Osteocyte (in vitro differentiated cells): Measurements from ENCODE around the gene GPRIN3. TPM values are rescaled to one million over a fixed set of nuclear protein-coding genes. Genes with fewer than 3 reads are reported as not detected.

Experiments used
- DNase-seq: peaks from one replicate; pipeline ENCODE4 v3.0.0; 2021; ENCODE audit warnings: mixed read lengths; ENCODE audit not compliant: unreplicated experiment; ENCODE audit errors: extremely low spot score
- H3K27ac Mint-ChIP-seq: one replicate; pipeline ENCODE4 v1.8.0; 2021; ENCODE audit warnings: mild to moderate bottlenecking, mixed read lengths; ENCODE audit not compliant: unreplicated experiment
- H3K27me3 Mint-ChIP-seq: one replicate; pipeline ENCODE4 v1.8.0; 2021; ENCODE audit warnings: mixed read lengths; ENCODE audit not compliant: unreplicated experiment
- H3K36me3 Mint-ChIP-seq: one replicate; pipeline ENCODE4 v1.8.0; 2021; ENCODE audit warnings: mixed read lengths; ENCODE audit not compliant: unreplicated experiment
- H3K4me1 Mint-ChIP-seq: one replicate; pipeline ENCODE4 v1.8.0; 2021; ENCODE audit warnings: mixed read lengths; ENCODE audit not compliant: unreplicated experiment
- H3K4me3 Mint-ChIP-seq: one replicate; pipeline ENCODE4 v1.8.0; 2021; ENCODE audit warnings: mild to moderate bottlenecking, moderate library complexity, mixed read lengths; ENCODE audit not compliant: unreplicated experiment
- H3K9me3 Mint-ChIP-seq: one replicate; pipeline ENCODE4 v1.8.0; 2021; ENCODE audit warnings: mixed read lengths; ENCODE audit not compliant: unreplicated experiment
- CTCF ChIP-seq: fragments of 200-600 bp; sonication (generic); IDR thresholded peaks from 2 replicates; pipeline ENCODE4 v1.5.0; 2021; ENCODE audit warnings: antibody characterized with exemption, mild to moderate bottlenecking, moderate library complexity
- total RNA-seq: library from RNA; stranded (reverse); gene quantifications from 2 replicates; pipeline ENCODE4 v1.2.1, GENCODE V29; 2021

Gene GPRIN3
- total RNA-seq, 1 donor from 2014 or later = not detected

GRCh38 chr4:89303177-89303576 is 4.4 kb downstream of the GPRIN3 start:
- Mint-ChIP-seq H3K27me3 (peaks cover 44% of the 10 kb centered on the region), H3K9me3 (no peaks in the 10 kb centered on the region), H3K4me1 (peaks cover 3% of the 10 kb centered on the region), H3K4me3 (no peak overlapping the region), H3K27ac (no peak overlapping the region), H3K36me3 (no peaks in the 10 kb centered on the region)
- no peak for DNase-seq
- no peak for TF ChIP-seq CTCF

GRCh38 chr4:89301902-89302301 is 5.7 kb downstream of the GPRIN3 start:
- H3K4me3 Mint-ChIP-seq = no peak overlapping the region
- no peak overlapping the region for H3K27ac Mint-ChIP-seq
- no peaks in the 10 kb centered on the region for H3K9me3 Mint-ChIP-seq
- no peak for TF ChIP-seq CTCF
- peaks cover 3% of the 10 kb centered on the region for H3K4me1 Mint-ChIP-seq
- no peaks in the 10 kb centered on the region for H3K36me3 Mint-ChIP-seq
- no peak for DNase-seq
- H3K27me3 Mint-ChIP-seq = peaks cover 48% of the 10 kb centered on the region

GRCh38 chr4:89301003-89301402 is 6.6 kb downstream of the GPRIN3 start:
- Mint-ChIP-seq H3K4me3 (no peak overlapping the region), H3K36me3 (no peaks in the 10 kb centered on the region), H3K9me3 (no peaks in the 10 kb centered on the region), H3K27ac (no peak overlapping the region), H3K27me3 (peaks cover 40% of the 10 kb centered on the region), H3K4me1 (peaks cover 3% of the 10 kb centered on the region)
- no peak for DNase-seq
- TF ChIP-seq CTCF = no peak

- Mint-ChIP-seq H3K27ac (no peak overlapping the region), H3K4me3 (no peak overlapping the region), H3K4me1 (peaks cover 3% of the 10 kb centered on the region), H3K9me3 (no peaks in the 10 kb centered on the region), H3K36me3 (no peaks in the 10 kb centered on the region), H3K27me3 (peaks cover 36% of the 10 kb centered on the region)
- no peak for TF ChIP-seq CTCF
- DNase-seq = no peak
Observed at GRCh38 chr4:89300499-89300898, 7.1 kb downstream of the GPRIN3 start.

GRCh38 chr4:89300060-89300459 is 7.5 kb downstream of the GPRIN3 start:
- no peak overlapping the region for H3K27ac Mint-ChIP-seq
- H3K4me3 Mint-ChIP-seq = no peak overlapping the region
- DNase-seq = no peak
- no peak for TF ChIP-seq CTCF
- H3K36me3 Mint-ChIP-seq = no peaks in the 10 kb centered on the region
- H3K27me3 Mint-ChIP-seq = peaks cover 34% of the 10 kb centered on the region
- peaks cover 3% of the 10 kb centered on the region for H3K4me1 Mint-ChIP-seq
- no peaks in the 10 kb centered on the region for H3K9me3 Mint-ChIP-seq
